Epithelial cell of esophagus (primary cell): Measurements from ENCODE around the gene IGSF8.

ENCODE experiments used
- DNase-seq: peaks from one replicate; pipeline ENCODE4 v3.0.0; 2010; ENCODE audit warnings: low read depth
- H3K4me3 ChIP-seq: 2 replicates; pipeline ENCODE4 v1.5.1; 2011; ENCODE audit warnings: mild to moderate bottlenecking, low read length, control low read depth
- TF ChIP-seq, protein P1 (sequence below): IDR thresholded peaks from 2 replicates; pipeline ENCODE4 v1.5.1; 2011; ENCODE audit warnings: low read depth, mild to moderate bottlenecking, low read length, control low read depth, inconsistent platforms; ENCODE audit not compliant: insufficient read depth; ENCODE audit errors: missing control alignments

The IGSF8 gene

DNA sequence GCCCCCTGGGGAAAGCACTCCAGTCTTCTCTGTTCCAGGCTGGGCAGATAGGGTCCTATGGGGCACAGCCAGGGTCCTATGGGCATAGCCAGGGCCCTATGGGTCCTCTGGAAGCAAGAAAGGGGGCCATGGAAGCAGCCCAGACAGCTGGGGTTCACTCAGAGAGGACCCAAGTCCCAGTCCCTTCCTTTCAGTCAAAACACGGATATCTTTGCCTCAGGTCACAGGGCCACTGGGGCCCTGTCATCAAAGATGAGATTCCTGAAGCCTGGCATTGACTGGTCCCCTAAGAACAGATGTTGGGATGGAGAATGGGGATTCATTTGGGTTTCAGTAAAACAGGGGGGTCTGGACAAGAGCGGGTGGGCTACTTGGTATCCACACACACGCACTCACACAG is 8.5 kb downstream of the IGSF8 start:
- no peak for DNase-seq
- TF ChIP-seq, protein P1, sequence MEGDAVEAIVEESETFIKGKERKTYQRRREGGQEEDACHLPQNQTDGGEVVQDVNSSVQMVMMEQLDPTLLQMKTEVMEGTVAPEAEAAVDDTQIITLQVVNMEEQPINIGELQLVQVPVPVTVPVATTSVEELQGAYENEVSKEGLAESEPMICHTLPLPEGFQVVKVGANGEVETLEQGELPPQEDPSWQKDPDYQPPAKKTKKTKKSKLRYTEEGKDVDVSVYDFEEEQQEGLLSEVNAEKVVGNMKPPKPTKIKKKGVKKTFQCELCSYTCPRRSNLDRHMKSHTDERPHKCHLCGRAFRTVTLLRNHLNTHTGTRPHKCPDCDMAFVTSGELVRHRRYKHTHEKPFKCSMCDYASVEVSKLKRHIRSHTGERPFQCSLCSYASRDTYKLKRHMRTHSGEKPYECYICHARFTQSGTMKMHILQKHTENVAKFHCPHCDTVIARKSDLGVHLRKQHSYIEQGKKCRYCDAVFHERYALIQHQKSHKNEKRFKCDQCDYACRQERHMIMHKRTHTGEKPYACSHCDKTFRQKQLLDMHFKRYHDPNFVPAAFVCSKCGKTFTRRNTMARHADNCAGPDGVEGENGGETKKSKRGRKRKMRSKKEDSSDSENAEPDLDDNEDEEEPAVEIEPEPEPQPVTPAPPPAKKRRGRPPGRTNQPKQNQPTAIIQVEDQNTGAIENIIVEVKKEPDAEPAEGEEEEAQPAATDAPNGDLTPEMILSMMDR = no peak
- no peak overlapping the region for H3K4me3 ChIP-seq

DNA sequence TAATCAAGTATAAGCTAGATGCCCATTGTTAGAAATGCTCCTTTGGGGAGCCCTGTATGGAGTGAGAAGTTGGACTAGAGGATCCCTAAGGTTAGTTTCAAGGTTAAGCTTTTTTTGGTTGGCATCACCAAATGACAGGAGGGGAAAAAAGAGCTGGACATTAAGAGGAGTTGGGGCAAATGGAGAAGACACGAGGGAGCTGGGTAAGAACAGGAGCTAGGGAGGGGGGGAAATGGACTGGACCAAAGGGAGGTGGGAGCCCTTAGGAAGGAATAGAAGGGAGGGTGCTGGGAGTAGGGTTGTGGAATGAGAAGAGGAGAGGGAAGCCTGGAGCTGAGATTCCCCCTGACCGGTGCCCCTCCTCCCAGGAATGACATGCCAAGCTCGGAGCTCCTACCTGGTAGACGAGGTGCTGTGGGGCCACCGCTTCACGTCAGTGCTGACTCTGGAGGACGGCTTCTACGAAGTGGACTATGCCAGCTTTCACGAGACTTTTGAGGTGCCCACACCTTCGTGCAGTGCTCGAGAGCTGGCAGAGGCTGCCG is 11.2 kb downstream of the IGSF8 start:
- H3K4me3 ChIP-seq = no peak overlapping the region
- no peak for DNase-seq
- TF ChIP-seq, protein P1 = no peak

DNA sequence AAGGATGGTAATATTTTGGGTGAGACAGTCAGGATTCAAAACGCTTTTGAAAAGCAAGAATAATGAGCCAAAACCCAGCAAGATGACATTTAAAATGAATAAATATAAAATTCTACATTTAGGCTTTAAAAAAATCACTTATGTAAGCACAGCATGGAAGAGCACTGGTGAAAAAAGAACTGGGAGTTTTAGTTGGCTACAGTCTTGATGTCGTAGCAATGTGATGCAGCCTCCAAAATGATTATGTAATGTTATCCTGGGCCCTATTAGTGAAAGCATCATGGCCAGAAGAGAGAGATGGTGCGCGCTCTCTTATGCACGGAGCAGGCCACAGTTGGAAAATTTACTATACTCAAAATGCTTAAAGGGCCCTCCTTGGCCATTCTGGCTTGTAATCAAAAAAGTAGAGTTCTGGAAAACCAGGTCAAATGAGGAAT is 11.9 kb downstream of the IGSF8 start:
- no peak for DNase-seq
- TF ChIP-seq, protein P1 = no peak
- no peak overlapping the region for H3K4me3 ChIP-seq

DNA sequence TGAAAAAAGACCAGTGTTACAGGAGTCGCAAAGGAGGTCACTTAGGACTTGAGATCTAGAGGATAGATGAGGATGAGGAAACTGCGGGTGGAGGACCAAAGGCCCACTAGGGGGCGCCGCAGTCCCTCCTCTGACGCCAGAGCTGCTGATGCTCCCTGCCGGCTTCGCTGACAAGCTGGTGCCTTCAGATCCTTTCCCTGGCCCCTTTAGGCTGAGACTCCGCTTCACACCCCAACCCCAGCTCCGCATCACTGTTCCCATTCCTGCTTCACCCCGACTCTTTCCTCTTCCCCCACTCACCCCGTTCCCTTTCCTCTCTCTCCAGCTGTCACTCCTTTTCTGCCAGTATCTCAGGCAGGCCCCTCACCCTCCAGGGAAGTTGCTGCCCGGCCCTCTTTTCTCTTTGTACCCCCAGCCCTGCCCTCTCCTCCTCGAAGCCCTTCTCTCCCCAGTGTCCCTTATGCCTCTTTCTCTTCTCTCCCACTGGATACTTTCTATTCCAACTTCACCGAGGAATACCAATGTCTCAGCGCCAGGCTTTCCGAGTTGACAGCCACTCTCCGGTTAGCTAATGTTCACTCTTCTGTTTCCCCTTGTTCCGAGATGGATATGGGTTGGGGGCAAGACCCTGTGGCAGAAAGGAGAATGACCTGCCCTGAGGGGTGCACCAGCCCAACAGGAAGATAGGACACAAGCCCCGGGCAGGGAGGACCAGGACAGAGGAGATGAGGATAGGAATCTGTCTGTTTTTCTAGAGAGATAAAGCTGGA is 12.5 kb downstream of the IGSF8 start:
- TF ChIP-seq, protein P1 = peak; percentile 83
- DNase-seq = peak; percentile 79
- H3K4me3 ChIP-seq = no peak overlapping the region

DNA sequence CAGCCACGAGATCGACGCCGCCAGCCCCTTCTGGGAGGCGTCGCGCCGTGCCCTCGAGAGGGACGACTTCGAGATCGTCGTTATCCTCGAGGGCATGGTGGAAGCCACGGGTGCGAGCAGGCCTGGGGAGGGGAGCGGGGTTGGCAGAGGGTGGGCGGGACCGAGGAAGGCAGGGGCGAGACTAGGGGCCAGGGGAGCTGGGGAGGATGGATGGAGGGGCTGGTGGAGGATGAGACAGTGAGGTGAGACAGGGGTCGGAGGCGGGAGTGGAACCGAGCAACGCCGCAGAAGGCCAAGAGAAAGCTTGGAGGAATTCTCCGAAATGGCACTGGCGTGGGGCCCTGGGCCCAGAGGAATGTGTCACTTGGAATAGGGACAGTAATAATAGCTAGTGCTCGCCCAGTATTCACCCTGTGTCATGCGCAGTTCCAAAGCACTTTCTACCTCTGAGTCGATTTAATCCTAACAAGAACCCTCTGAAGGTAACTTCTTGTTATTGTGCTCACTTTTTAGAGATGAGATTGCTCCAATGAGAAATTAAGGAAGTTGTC is 13.6 kb downstream of the IGSF8 start:
- TF ChIP-seq, protein P1 = no peak
- no peak for DNase-seq
- H3K4me3 ChIP-seq = no peak overlapping the region

DNA sequence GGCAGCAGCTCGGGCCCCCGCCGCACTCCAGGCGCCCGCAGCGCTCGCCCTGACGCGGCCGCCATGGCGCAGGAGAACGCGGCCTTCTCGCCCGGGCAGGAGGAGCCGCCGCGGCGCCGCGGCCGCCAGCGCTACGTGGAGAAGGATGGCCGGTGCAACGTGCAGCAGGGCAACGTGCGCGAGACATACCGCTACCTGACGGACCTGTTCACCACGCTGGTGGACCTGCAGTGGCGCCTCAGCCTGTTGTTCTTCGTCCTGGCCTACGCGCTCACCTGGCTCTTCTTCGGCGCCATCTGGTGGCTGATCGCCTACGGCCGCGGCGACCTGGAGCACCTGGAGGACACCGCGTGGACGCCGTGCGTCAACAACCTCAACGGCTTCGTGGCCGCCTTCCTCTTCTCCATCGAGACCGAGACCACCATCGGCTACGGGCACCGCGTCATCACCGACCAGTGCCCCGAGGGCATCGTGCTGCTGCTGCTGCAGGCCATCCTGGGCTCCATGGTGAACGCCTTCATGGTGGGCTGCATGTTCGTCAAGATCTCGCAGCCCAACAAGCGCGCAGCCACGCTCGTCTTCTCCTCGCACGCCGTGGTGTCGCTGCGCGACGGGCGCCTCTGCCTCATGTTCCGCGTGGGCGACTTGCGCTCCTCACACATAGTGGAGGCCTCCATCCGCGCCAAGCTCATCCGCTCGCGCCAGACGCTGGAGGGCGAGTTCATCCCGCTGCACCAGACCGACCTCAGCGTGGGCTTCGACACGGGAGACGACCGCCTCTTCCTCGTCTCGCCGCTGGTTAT is 14.2 kb downstream of the IGSF8 start:
- DNase-seq = peak; percentile 88
- H3K4me3 ChIP-seq = no peak overlapping the region
- TF ChIP-seq, protein P1 = peak; percentile 84
